Activated T-cell treated with anti-CD3 and anti-CD28 coated beads, Interleukin-2, amount 50 U/mL, for 4 hours (primary cell): Measurements from ENCODE around the gene ESRP2. TPM values are rescaled to one million over a fixed set of nuclear protein-coding genes. Genes with fewer than 3 reads are reported as not detected.

Experiments
- ATAC-seq, 2 donors: fragments of 200-7000 bp; cut with Tn5 transposase; one replicate each; pipeline ENCODE4 v1.10.0; 2021
- DNase-seq: peaks from one replicate; pipeline ENCODE4 v3.0.0-alpha.2; 2020
- H3K27me3 Mint-ChIP-seq: one replicate; pipeline ENCODE4 v1.8.0; 2021; ENCODE audit warnings: low read depth, mixed read lengths
- H3K36me3 Mint-ChIP-seq: one replicate; pipeline ENCODE4 v1.8.0; 2022; ENCODE audit warnings: mixed read lengths; ENCODE audit not compliant: insufficient read depth
- H3K4me1 Mint-ChIP-seq: one replicate; pipeline ENCODE4 v1.8.0; 2021; ENCODE audit warnings: low read depth, mixed read lengths
- H3K4me3 Mint-ChIP-seq: one replicate; pipeline ENCODE4 v1.8.0; 2021; ENCODE audit warnings: mild to moderate bottlenecking, moderate library complexity, mixed read lengths
- H3K9me3 Mint-ChIP-seq: one replicate; pipeline ENCODE4 v1.8.0; 2021; ENCODE audit warnings: mixed read lengths
- total RNA-seq, 3 donors: library from RNA; stranded (reverse); gene quantifications; one replicate each; pipeline ENCODE4 v1.2.1, GENCODE V29; 2021

ESRP2 gene
- total RNA-seq, 3 donors from 2014 or later = 0.53 to 1.3 (median 0.68) TPM

GRCh38 chr16:68272507-68273209 is 36.7 kb upstream of the ESRP2 start:
- Mint-ChIP-seq H3K9me3 (no peaks in the 10 kb centered on the region), H3K27me3 (no peaks in the 10 kb centered on the region), H3K36me3 (peaks cover 34% of the 10 kb centered on the region), H3K4me3 (peak overlapping the region; percentile 41), H3K4me1 (peaks cover 86% of the 10 kb centered on the region)
- ATAC-seq (peak; percentile 10 to 11), DNase-seq (peak; percentile 32)

GRCh38 chr16:68270353-68270752 is 34.4 kb upstream of the ESRP2 start:
- Mint-ChIP-seq H3K9me3 (no peaks in the 10 kb centered on the region), H3K4me1 (peaks cover 83% of the 10 kb centered on the region), H3K27me3 (no peaks in the 10 kb centered on the region), H3K4me3 (peak overlapping the region; percentile 4), H3K36me3 (peaks cover 35% of the 10 kb centered on the region)
- DNase-seq = no peak
- ATAC-seq = peak; percentile 64 to 70

GRCh38 chr16:68269793-68270192 is 33.9 kb upstream of the ESRP2 start:
- Mint-ChIP-seq H3K4me3 (peak overlapping the region; percentile 4), H3K9me3 (no peaks in the 10 kb centered on the region), H3K4me1 (peaks cover 78% of the 10 kb centered on the region), H3K36me3 (peaks cover 35% of the 10 kb centered on the region), H3K27me3 (no peaks in the 10 kb centered on the region)
- no peak for DNase-seq
- ATAC-seq = no peak

GRCh38 chr16:68267612-68268405 is 31.9 kb upstream of the ESRP2 start:
- Mint-ChIP-seq H3K4me1 (peaks cover 69% of the 10 kb centered on the region), H3K27me3 (no peaks in the 10 kb centered on the region), H3K9me3 (no peaks in the 10 kb centered on the region), H3K36me3 (peaks cover 19% of the 10 kb centered on the region), H3K4me3 (peak overlapping the region; percentile 43)
- DNase-seq (no peak), ATAC-seq (no peak)

- Mint-ChIP-seq H3K4me1 (peaks cover 51% of the 10 kb centered on the region), H3K27me3 (no peaks in the 10 kb centered on the region), H3K4me3 (peak overlapping the region; percentile 94), H3K9me3 (no peaks in the 10 kb centered on the region), H3K36me3 (peaks cover 13% of the 10 kb centered on the region)
- ATAC-seq = peak; percentile 19 to 24
- peak; percentile 49 for DNase-seq
Measured at GRCh38 chr16:68265078-68265920, 29.4 kb upstream of the ESRP2 start.

- Mint-ChIP-seq H3K9me3 (no peaks in the 10 kb centered on the region), H3K36me3 (peaks cover 16% of the 10 kb centered on the region), H3K27me3 (no peaks in the 10 kb centered on the region), H3K4me3 (peak within 1 kb of the TSS; percentile 94), H3K4me1 (peaks cover 42% of the 10 kb centered on the region)
- DNase-seq = peak; percentile 84
- peak; percentile 87 to 89 for ATAC-seq
Measured at GRCh38 chr16:68264128-68265077, 28.5 kb upstream of the ESRP2 start, which contains the start of gene SLC7A6. Gene SLC7A6, plus strand, starts transcription at chr16:68264526. Its CDS starts 10,201 bp downstream, at chr16:68274727.

- Mint-ChIP-seq H3K4me1 (peaks cover 36% of the 10 kb centered on the region), H3K4me3 (peak overlapping the region; percentile 88), H3K36me3 (peaks cover 15% of the 10 kb centered on the region), H3K9me3 (no peaks in the 10 kb centered on the region), H3K27me3 (no peaks in the 10 kb centered on the region)
- no peak for ATAC-seq
- DNase-seq = no peak
Measured at GRCh38 chr16:68263559-68264127, 27.7 kb upstream of the ESRP2 start.

- ATAC-seq = no peak
- Mint-ChIP-seq H3K4me3 (no peak overlapping the region), H3K36me3 (peaks cover 9% of the 10 kb centered on the region), H3K9me3 (no peaks in the 10 kb centered on the region), H3K27me3 (no peaks in the 10 kb centered on the region), H3K4me1 (peaks cover 17% of the 10 kb centered on the region)
- no peak for DNase-seq
Measured at GRCh38 chr16:68259007-68259825, 23.3 kb upstream of the ESRP2 start.

GRCh38 chr16:68257906-68258800 is 22.2 kb upstream of the ESRP2 start:
- ATAC-seq (no peak), DNase-seq (no peak)
- Mint-ChIP-seq H3K4me1 (peaks cover 8% of the 10 kb centered on the region), H3K36me3 (peaks cover 9% of the 10 kb centered on the region), H3K27me3 (no peaks in the 10 kb centered on the region), H3K9me3 (no peaks in the 10 kb centered on the region), H3K4me3 (no peak overlapping the region)

- Mint-ChIP-seq H3K27me3 (no peaks in the 10 kb centered on the region), H3K36me3 (peaks cover 9% of the 10 kb centered on the region), H3K4me1 (peaks cover 6% of the 10 kb centered on the region), H3K4me3 (no peak overlapping the region), H3K9me3 (no peaks in the 10 kb centered on the region)
- peak in 1 of 2 donors; percentile 34 for ATAC-seq
- no peak for DNase-seq
Measured at GRCh38 chr16:68257251-68257905, 21.5 kb upstream of the ESRP2 start.

- Mint-ChIP-seq H3K4me3 (no peak overlapping the region), H3K27me3 (no peaks in the 10 kb centered on the region), H3K9me3 (no peaks in the 10 kb centered on the region), H3K36me3 (peaks cover 18% of the 10 kb centered on the region), H3K4me1 (peaks cover 1% of the 10 kb centered on the region)
- no peak for ATAC-seq
- no peak for DNase-seq
Measured at GRCh38 chr16:68255712-68256111, 19.8 kb upstream of the ESRP2 start.
